OCI-LY7 (cell line): ENCODE measurements around the gene CLDN9. TPM values are rescaled to one million over a fixed set of nuclear protein-coding genes. Genes with fewer than 3 reads are reported as not detected.

Experiments used
- BruUV-seq: library from RNA; stranded (reverse); fragments of 400-500 nt; replicated peaks from 2 replicates; lab custom pipeline; 2021; lab: Mats Ljungman, UMichigan
- CTCF ChIA-PET: fragments of 300-600 bp; sonication (Branson Sonifier 250); formaldehyde crosslinking; loops from one replicate; lab custom pipeline; 2022; ENCODE audit warnings: antibody characterized with exemption; ENCODE audit not compliant: unreplicated experiment; lab: Charles Lee
- POLR2A ChIA-PET: fragments of 300-600 bp; sonication (Branson Sonifier 250); formaldehyde crosslinking; loops from one replicate; lab custom pipeline; 2022; ENCODE audit warnings: antibody characterized with exemption; lab: Charles Lee
- DNase-seq: peaks from one replicate; pipeline ENCODE4 v3.0.0-alpha.2; 2015; ENCODE audit warnings: low spot score
- H2AFZ ChIP-seq: fragments of 200-600 bp; sonication (generic), shearing (Covaris generic); 2 replicates; pipeline ENCODE4 v1.6.1; 2014; ENCODE audit warnings: mild to moderate bottlenecking, antibody characterized with exemption, low read length, moderate library complexity
- H3K27ac ChIP-seq: fragments of 200-600 bp; sonication (generic); 2 replicates; pipeline ENCODE4 v1.5.1; 2014; ENCODE audit warnings: mixed run types, low read depth, mild to moderate bottlenecking, moderate library complexity, low read length, inconsistent platforms; ENCODE audit not compliant: poor library complexity, severe bottlenecking
- H3K36me3 ChIP-seq: fragments of 200-600 bp; sonication (generic); 2 replicates; pipeline ENCODE4 v1.6.1; 2014; ENCODE audit warnings: mild to moderate bottlenecking, antibody characterized with exemption, low read length, moderate library complexity, mixed read lengths; ENCODE audit not compliant: insufficient read depth
- H3K4me1 ChIP-seq: fragments of 200-600 bp; sonication (generic); 2 replicates; pipeline ENCODE4 v1.5.1; 2014; ENCODE audit warnings: mild to moderate bottlenecking, low read length; ENCODE audit not compliant: insufficient read depth, poor library complexity, severe bottlenecking
- H3K4me2 ChIP-seq: fragments of 200-600 bp; sonication (generic); 2 replicates; pipeline ENCODE4 v1.6.1; 2014; ENCODE audit warnings: mild to moderate bottlenecking, low read length
- H3K4me3 ChIP-seq: fragments of 200-600 bp; sonication (generic); 2 replicates; pipeline ENCODE4 v1.5.1; 2014; ENCODE audit warnings: mild to moderate bottlenecking, low read depth, low read length; ENCODE audit not compliant: poor library complexity, severe bottlenecking
- H3K79me2 ChIP-seq: fragments of 200-600 bp; sonication (generic); 2 replicates; pipeline ENCODE4 v1.6.1; 2016; ENCODE audit warnings: low read depth, mild to moderate bottlenecking, low read length, moderate library complexity, mixed read lengths; ENCODE audit not compliant: insufficient read depth
- H3K9me2 ChIP-seq: fragments of 200-600 bp; sonication (generic); 2 replicates; pipeline ENCODE4 v1.6.1; 2016; ENCODE audit warnings: mild to moderate bottlenecking, low read length, mixed read lengths; ENCODE audit not compliant: insufficient read depth
- H3K9me3 ChIP-seq: fragments of 200-600 bp; sonication (generic); 2 replicates; pipeline ENCODE4 v1.6.1; 2014; ENCODE audit warnings: mild to moderate bottlenecking, mixed run types, low read length, mixed read lengths
- H4K20me1 ChIP-seq: fragments of 200-600 bp; sonication (generic); 2 replicates; pipeline ENCODE4 v1.6.1; 2014; ENCODE audit warnings: mild to moderate bottlenecking, antibody characterized with exemption, low read length, moderate library complexity, mixed read lengths; ENCODE audit not compliant: insufficient read depth
- EZH2phosphoT487 ChIP-seq: fragments of 200-600 bp; sonication (generic); IDR thresholded peaks from 2 replicates; pipeline ENCODE4 v1.6.1; 2018; ENCODE audit warnings: low read depth, borderline replicate concordance, mild to moderate bottlenecking, mixed run types, antibody characterized with exemption, low read length, moderate library complexity, mixed read lengths
- intact Hi-C: fragments of 100-400 bp; cut with micrococcal nuclease; formaldehyde crosslinking; loops from one replicate; pipeline ENCODE4 v1.10.0; 2022; ENCODE audit not compliant: unreplicated experiment
- total RNA-seq, 2 experiments: library from RNA; depleted of rRNA in 1 of 2; stranded (reverse); fragments of >200 nt in 1 of 2; shearing (Covaris generic) in 1 of 2; gene quantifications; 2 replicates each; pipeline ENCODE4 v1.2.3, GENCODE V29; 2014 to 2022
- TF ChIP-seq, protein P1 (sequence below): fragments of 200-600 bp; sonication (generic); conservative IDR thresholded peaks from 2 replicates; pipeline ENCODE4 v1.5.1; 2014; ENCODE audit warnings: mild to moderate bottlenecking, antibody characterized with exemption, low read length, moderate library complexity, mixed read lengths

The CLDN9 gene
- total RNA-seq, 2 experiments from 2014 or later, result 0.42 TPM; not detected in 1

DNA sequence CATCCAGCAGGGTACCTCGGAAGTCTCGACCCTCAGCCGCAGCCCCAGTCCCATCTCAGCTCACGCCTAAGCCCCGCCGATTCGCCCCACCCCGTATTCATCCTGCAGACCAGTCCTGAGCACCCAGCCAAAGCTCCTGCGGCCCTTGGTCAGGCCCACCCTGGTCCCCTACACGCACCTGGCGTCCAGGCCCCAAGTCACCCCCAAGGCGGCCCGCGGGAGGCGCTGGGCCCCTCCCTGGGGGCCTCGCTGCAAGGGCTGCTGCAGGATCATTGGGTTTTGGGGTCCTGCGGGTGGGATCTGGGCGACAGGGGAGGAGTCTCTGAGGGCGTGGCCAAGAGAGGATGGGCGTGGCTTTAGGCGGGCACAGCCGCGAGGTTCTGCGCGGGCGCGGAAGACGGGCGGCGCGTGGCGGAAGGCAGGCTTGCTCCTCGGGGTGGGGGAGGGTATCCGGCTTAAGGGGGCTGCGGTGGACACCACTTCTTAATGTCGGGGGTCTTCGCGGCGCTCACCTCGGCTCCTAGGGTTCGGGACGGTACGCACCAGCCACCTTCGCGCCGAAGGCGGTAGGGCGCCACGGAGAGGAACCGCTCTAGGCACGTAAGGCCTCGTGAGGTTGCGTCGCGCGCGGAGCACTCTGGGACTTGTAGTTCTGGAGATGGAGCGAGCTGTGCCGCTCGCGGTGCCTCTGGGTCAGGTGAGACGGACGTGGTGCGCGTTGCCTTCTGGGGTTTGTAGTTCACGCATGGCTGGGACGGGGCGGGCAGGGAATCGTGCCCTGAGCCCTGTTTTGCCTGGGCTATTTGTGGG, 11.2 kb downstream of the CLDN9 start, which contains the start of the genes HCFC1R1 and THOC6:
Gene HCFC1R1, minus strand, starts transcription at position 274 of the 810 bp plus-strand sequence. Its CDS starts 1 bp downstream, at position 273.
Gene THOC6, plus strand, starts transcription at position 367 of the 810 bp plus-strand sequence. Its CDS starts 292 bp downstream, at position 659.
- intact Hi-C loops, result no loop called here
- BruUV-seq, result TSS peak; percentile 93

DNA sequence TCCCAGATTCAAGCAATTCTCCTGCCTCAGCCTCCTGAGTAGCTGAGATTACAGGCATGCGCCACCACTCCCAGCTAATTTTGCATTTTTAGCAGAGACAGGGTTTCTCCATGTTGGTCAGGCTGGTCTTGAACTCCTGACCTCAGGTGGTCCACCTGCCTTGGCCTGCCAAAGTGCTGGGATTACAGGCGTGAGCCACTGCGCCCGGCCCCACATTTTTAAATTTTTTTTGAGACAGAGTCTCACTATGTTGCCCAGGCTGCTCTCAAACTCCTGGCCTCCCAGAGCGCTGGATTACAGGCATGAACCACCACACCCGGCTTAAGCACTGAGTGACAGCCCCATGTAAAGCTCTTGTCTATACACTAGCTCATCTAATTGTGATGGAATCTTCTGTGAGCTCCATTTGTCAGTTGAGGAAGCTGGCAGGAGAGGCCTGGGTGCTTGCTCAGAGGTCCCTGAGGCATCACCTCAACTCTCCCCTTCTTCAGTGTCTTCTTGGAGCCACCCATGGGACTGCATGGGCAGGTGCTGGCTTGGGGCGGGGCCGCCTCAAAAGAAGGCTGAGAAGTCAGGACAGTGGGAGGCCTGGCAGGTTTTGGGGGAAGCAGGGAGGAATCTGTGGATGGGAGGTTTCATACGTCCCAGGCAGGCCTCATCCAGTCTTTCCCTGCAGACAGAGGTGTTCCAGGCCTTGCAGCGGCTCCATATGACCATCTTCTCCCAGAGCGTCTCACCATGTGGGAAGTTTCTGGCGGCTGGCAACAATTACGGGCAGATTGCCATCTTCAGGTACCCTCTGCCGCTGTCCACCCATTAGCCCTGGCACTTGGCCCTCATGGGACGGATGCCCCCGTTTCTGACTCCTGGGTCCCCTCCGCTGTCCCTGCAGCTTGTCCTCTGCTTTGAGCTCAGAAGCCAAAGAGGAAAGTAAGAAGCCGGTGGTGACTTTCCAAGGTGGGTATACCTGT, 12.6 kb downstream of the CLDN9 start:
- no peak overlapping the region for H3K4me2 ChIP-seq
- POLR2A ChIA-PET, result interaction anchor here (0.7 kb wide), 1 partner anchor 110 kb away, joined by 3 read pairs; no protein-coding TSS in a partner anchor
- H4K20me1 ChIP-seq, result no peaks in the 10 kb centered on the region; the same call in 1 of the 2 replicates

More for the DNA sequence above, 11.2 kb downstream of the CLDN9 start, which contains the start of the genes HCFC1R1 and THOC6:
- peaks cover 16% of the 10 kb centered on the region for H3K36me3 ChIP-seq
- no peaks in the 10 kb centered on the region; the same call in 1 of the 2 replicates for H4K20me1 ChIP-seq
- peaks cover 43% of the 10 kb centered on the region for H3K4me1 ChIP-seq
- H3K4me2 ChIP-seq, result peak within 1 kb of the TSS; percentile 92
- DNase-seq, result peak; percentile 99
- H3K79me2 ChIP-seq, result no peaks in the 10 kb centered on the region
- H3K27ac ChIP-seq, result peak within 1 kb of the TSS; percentile 67
- ChIA-PET POLR2A (interaction anchor here (0.6 to 1.2 kb wide), 2 partner anchors 12 to 111 kb away, joined by 3 to 4 read pairs; partner anchors contain the start of gene ZNF213), CTCF (interaction anchor here (1.0 kb wide), 1 partner anchor 20 kb away, joined by 4 read pairs; no protein-coding TSS in a partner anchor)
- peak within 1 kb of the TSS; percentile 72 for H3K4me3 ChIP-seq
- H3K9me3 ChIP-seq, result no peaks in the 10 kb centered on the region
- H2AFZ ChIP-seq, result peak within 1 kb of the TSS; percentile 61
- no peak for TF ChIP-seq EZH2phosphoT487
- TF ChIP-seq, protein P1, sequence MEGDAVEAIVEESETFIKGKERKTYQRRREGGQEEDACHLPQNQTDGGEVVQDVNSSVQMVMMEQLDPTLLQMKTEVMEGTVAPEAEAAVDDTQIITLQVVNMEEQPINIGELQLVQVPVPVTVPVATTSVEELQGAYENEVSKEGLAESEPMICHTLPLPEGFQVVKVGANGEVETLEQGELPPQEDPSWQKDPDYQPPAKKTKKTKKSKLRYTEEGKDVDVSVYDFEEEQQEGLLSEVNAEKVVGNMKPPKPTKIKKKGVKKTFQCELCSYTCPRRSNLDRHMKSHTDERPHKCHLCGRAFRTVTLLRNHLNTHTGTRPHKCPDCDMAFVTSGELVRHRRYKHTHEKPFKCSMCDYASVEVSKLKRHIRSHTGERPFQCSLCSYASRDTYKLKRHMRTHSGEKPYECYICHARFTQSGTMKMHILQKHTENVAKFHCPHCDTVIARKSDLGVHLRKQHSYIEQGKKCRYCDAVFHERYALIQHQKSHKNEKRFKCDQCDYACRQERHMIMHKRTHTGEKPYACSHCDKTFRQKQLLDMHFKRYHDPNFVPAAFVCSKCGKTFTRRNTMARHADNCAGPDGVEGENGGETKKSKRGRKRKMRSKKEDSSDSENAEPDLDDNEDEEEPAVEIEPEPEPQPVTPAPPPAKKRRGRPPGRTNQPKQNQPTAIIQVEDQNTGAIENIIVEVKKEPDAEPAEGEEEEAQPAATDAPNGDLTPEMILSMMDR, result no peak
- H3K9me2 ChIP-seq, result no peaks in the 10 kb centered on the region

More for the DNA sequence above, 12.6 kb downstream of the CLDN9 start:
- Histone ChIP-seq H3K9me2 (no peaks in the 10 kb centered on the region), H3K27ac (no peak overlapping the region), H3K4me1 (peaks cover 42% of the 10 kb centered on the region), H3K9me3 (no peaks in the 10 kb centered on the region), H2AFZ (no peak overlapping the region), H3K79me2 (no peaks in the 10 kb centered on the region), H3K4me3 (no peak overlapping the region), H3K36me3 (peaks cover 16% of the 10 kb centered on the region)
- intact Hi-C loops, result no loop called here
- DNase-seq, result no peak
- TF ChIP-seq EZH2phosphoT487, result no peak
- TF ChIP-seq, protein P1, result no peak
- CTCF ChIA-PET, result interaction anchor here (0.6 to 1.0 kb wide), 3 partner anchors 18 to 157 kb away, joined by 3 to 4 read pairs (median 3); no protein-coding TSS in a partner anchor
- BruUV-seq, result no TSS peak
